ENCODE data around the gene GJB6. TPM values are rescaled to one million over a fixed set of nuclear protein-coding genes. Genes with fewer than 3 reads are reported as not detected.
"Not testable (repeated sequence)": the region's sequence is repeated elsewhere in the genome, so short reads cannot be mapped to it uniquely, and the experiment has no call there.

GJB6 gene
- total RNA-seq (10 to 100 TPM; 19.8 to 26.0 TPM), total RNA-seq (0 to 14.9 (median 2.1) reads per million in 172 experiments)
- polyA plus RNA-seq (2013, experiment 1 of 2) = 1.00 TPM
- polyA plus RNA-seq (2013, experiment 2 of 2) = 0.46 TPM

- ChIA-PET CTCF (no interaction called here), POLR2A (interaction anchor here (3.6 kb wide), 1 partner anchor 245 kb away, joined by 21 read pairs; no protein-coding TSS in a partner anchor)
- peak in 11 of 14 experiments; percentile 7 to 47 (median 28) for DNase-seq
- Histone ChIP-seq H3K27me3 (ENCODE audit: control insufficient read depth in 1 of 2, insufficient read depth in 2 of 2, low read length in 2 of 2) (peaks cover 11 to 13% of the 10 kb centered on the region in 2 experiments), H3K4me3 (ENCODE audit: low read length) (peak within 1 kb of the TSS; percentile 55), H3K9me3 (ENCODE audit: control insufficient read depth in 1 of 2, insufficient read depth in 1 of 2, low read length in 2 of 2) (no peaks in the 10 kb centered on the region), H3K4me1 (ENCODE audit: insufficient read depth, low read length) (peaks cover 21% of the 10 kb centered on the region), H3K27ac (ENCODE audit: low read depth in 1 of 2, low read length in 2 of 2) (no peak within 1 kb of the TSS), H3K36me3 (ENCODE audit: insufficient read depth, low read length) (no peaks in the 10 kb centered on the region)
- Mint-ChIP-seq H3K27ac (peak within 1 kb of the TSS; percentile 88), H3K4me3 (peak within 1 kb of the TSS; percentile 95), H3K27me3 (peaks cover 5% of the 10 kb centered on the region), H3K9me3 (no peaks in the 10 kb centered on the region), H3K4me1 (ENCODE audit: low read depth) (peaks cover 10% of the 10 kb centered on the region), H3K36me3 (ENCODE audit: low read depth) (no peaks in the 10 kb centered on the region)
- intact Hi-C loops (cut with DNase I, micrococcal nuclease) = no loop called here
- no peak for TF ChIP-seq CTCF (IDR thresholded peaks at IDR 0.05)
- ATAC-seq (ENCODE audit: poor library complexity) = peak; percentile 70
Observed at GRCh38 chr13:20231839-20232555, at the start of gene GJB6. Gene GJB6, minus strand, starts transcription at chr13:20232319. Its CDS starts 8,839 bp downstream, at chr13:20223480.

- ATAC-seq (ENCODE audit: poor library complexity); DNase-seq; CTCF ChIA-PET; H3K27ac ChIP-seq (ENCODE audit: low read depth in 1 of 2, low read length in 2 of 2); H3K36me3 ChIP-seq (ENCODE audit: insufficient read depth, low read length); H3K27ac Mint-ChIP-seq; H3K4me3 Mint-ChIP-seq; H3K4me1 Mint-ChIP-seq (ENCODE audit: low read depth); H3K4me3 ChIP-seq (ENCODE audit: low read length); H3K27me3 ChIP-seq (ENCODE audit: control insufficient read depth in 1 of 2, insufficient read depth in 2 of 2, low read length in 2 of 2); H3K9me3 Mint-ChIP-seq; POLR2A ChIA-PET; H3K4me1 ChIP-seq (ENCODE audit: insufficient read depth, low read length); H3K36me3 Mint-ChIP-seq (ENCODE audit: low read depth); intact Hi-C loops (cut with DNase I, micrococcal nuclease): not testable (repeated sequence)
- H3K9me3 ChIP-seq (ENCODE audit: control insufficient read depth in 1 of 2, insufficient read depth in 1 of 2, low read length in 2 of 2) = peaks cover under 1 to 11% of the 10 kb centered on the region in 2 experiments
- H3K27me3 Mint-ChIP-seq = peaks cover 25% of the 10 kb centered on the region
Observed at GRCh38 chr13:20276901-20277300, 44.8 kb upstream of the GJB6 start.

- Mint-ChIP-seq H3K27ac (no peak overlapping the region), H3K27me3 (peaks cover 26% of the 10 kb centered on the region), H3K36me3 (ENCODE audit: low read depth) (no peaks in the 10 kb centered on the region), H3K4me3 (no peak overlapping the region), H3K9me3 (no peaks in the 10 kb centered on the region), H3K4me1 (ENCODE audit: low read depth) (no peaks in the 10 kb centered on the region)
- ChIA-PET CTCF (interaction anchor here (0.6 kb wide), 1 partner anchor 79 kb away, joined by 3 read pairs; no protein-coding TSS in a partner anchor), POLR2A (no interaction called here)
- Histone ChIP-seq H3K4me3 (ENCODE audit: low read length) (no peak overlapping the region), H3K27ac (ENCODE audit: low read depth in 1 of 2, low read length in 2 of 2) (no peak overlapping the region), H3K4me1 (ENCODE audit: insufficient read depth, low read length) (no peaks in the 10 kb centered on the region), H3K9me3 (ENCODE audit: control insufficient read depth in 1 of 2, insufficient read depth in 1 of 2, low read length in 2 of 2) (peaks cover 0 to 10% of the 10 kb centered on the region in 2 experiments), H3K27me3 (ENCODE audit: control insufficient read depth in 1 of 2, insufficient read depth in 2 of 2, low read length in 2 of 2) (no peaks in the 10 kb centered on the region), H3K36me3 (ENCODE audit: insufficient read depth, low read length) (no peaks in the 10 kb centered on the region)
- DNase-seq = no peak
- ATAC-seq (ENCODE audit: poor library complexity) = no peak
- intact Hi-C loops (cut with DNase I, micrococcal nuclease) = no loop called here
- no peak for TF ChIP-seq CTCF (IDR thresholded peaks at IDR 0.05)
Observed at GRCh38 chr13:20274466-20274865, 42.3 kb upstream of the GJB6 start.

Data from CD4-positive, alpha-beta T cell (primary cell).